ENCODE results near the gene TNS3.

Gene TNS3

GRCh38 chr7:47378728-47379395, 203.0 kb downstream of the TNS3 start:
- DNase-seq = no peak

DNA sequence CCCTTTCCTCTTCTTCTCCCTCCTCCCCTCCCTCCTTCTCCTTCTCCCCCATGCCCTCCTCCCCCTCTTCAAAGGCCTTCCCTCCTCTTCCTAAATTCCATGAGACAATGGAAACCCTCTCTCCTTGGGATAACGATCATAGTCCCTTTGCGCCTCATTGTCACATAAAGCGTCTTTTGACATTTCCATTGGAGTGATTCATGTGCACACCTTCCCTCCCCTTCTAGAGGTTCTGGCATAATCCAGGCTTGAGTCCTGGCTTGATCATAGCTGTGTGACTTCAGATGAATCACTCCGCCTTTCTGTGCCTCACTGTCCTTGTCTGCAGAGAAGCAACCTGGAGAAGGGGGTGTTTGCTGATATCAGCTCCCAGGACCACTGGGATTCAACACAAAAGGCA, 204.2 kb downstream of the TNS3 start:
- no peak for DNase-seq

DNA sequence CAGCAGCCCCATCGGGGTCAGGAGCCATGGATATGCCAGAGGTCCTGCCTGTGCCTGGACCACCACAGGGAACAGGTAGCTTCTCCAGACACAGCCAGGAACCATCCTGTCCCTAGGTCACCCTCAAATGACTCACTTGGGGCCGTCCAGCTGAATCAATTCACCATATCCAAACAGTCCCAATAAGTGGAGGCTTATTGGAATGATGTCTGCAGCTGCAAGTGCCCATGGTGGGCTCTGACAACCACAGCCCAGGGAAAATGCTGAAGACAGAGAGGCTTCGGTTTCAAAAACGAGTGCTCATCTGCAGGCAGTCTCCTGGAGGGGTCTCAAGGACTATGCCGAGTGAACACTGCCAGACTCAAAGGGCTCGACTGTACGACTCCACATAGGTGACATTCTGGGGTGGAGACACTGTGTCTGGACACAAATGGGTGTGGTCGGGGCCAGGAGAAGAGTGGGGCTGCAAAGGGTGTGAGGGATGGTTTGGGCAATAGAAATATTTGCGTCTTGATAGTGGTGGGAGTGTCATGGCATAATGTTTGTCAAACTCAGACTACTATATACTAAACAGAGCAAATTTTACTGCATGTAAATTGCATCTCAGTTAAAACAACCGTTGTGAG, 204.8 kb downstream of the TNS3 start:
- no peak for DNase-seq

DNA sequence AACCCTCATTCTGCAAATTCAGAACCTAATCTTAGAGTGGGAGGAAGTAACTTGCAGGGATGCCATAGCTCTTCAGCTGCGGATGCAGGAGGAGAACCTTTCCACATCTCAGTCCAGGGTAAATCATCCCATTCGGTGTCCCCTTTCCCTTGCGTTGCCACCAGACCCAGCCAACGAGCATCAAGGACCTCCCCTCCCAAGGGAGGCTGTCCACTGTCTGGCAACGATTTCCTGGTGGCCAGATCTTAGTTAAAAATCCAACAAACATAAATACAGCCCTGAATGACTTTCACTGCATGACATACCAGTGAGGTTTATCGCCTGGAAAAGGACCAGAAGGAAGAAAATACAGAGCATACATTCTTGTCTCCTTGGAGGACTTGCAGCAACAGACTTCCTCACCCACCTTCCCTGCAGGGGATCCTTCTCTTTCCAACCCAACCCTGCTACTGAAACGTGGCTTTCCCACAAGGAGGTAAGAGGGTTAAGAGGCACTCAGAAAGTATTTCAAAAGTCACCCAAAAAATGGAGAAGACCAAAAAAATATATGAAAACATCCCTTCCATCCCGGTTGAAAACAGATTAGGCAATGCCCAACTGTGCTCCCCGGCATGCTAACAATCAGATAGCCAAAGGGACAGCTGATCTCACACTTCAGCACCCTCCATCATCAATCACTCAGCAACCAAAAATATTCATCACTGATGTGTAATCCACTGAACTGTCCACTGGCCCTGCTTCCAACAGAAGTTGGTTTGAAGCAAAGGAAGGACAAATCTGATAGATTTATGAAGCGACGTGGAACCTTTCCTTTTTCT, 206.6 kb downstream of the TNS3 start:
- DNase-seq = no peak

GRCh38 chr7:47374538-47374937, 207.4 kb downstream of the TNS3 start:
- no peak for DNase-seq

DNA sequence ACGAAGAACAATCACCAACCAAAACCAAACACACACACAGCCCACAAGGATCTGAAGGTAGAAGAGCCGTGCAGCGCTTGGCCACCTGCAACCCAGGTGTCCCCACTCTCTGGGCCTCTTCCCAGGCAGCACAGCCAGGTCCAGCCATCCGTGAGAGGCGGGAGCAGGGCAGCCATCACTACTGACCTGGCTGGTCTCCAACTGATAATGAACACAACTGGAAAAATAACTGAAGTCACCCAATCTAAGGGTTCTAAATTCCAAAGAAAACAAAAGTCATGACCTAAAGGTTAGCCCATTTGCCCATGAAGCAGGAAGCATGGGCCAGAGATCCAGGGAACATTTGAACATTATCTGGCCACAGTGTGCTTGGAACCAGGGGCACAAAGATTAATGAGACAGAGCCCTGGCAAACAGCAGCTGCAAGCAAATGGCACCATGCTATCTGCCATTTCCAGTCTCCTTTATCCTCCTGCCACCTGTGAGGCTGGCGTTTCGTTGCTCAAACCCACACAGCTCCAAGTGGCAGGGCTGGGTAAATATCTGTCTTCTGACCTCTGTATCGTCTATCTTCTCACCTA, 207.9 kb downstream of the TNS3 start:
- no peak for DNase-seq

GRCh38 chr7:47371733-47372368, 210.1 kb downstream of the TNS3 start:
- DNase-seq = no peak

GRCh38 chr7:47371317-47371716, 210.6 kb downstream of the TNS3 start:
- no peak for DNase-seq

- no peak for DNase-seq
These were observed 211.4 kb downstream of the TNS3 start for GRCh38 chr7:47370461-47371042.

- no peak for DNase-seq
These were observed 212.2 kb downstream of the TNS3 start for GRCh38 chr7:47369736-47370135.

GRCh38 chr7:47368190-47368812, 213.6 kb downstream of the TNS3 start:
- DNase-seq = no peak

DNA sequence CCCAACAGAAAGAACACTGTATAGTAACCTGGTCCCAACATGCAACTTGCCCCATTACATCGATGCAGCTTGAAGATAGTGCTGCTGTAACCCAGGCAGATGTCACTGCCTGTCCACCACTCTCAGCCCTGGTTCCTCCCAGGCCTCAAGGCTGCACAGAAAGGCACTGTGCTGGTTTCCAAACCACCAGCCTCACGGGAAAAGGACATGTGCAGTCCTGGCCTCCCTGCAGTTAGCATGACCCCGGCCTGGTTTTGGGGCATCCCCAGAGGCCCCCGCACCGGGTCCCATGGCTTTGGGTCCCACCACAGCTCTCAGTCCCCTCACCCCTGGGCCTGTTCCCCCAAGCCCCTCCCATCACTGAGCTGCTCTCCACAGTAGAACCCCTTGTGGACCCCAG, 214.5 kb downstream of the TNS3 start:
- no peak for DNase-seq

GRCh38 chr7:47366960-47367359, 215.0 kb downstream of the TNS3 start:
- DNase-seq = no peak

- DNase-seq = no peak
These were observed 215.7 kb downstream of the TNS3 start for GRCh38 chr7:47366211-47366610.

DNA sequence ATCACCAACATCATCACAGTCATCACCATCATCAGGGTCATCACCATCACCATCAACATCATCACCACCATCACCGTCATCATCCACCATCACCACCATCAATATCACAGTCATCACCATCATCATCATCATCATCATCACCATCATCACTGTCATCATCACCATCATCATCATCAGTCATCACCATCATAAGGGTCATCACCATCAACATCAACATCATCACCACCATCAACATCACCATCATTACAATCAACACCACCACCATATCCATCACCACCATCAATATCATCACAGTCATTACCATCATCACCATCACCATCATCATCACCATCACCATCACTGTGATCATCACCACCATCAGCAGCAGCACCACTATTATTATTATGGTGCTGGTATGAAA, 218.9 kb downstream of the TNS3 start:
- DNase-seq = no peak

- DNase-seq = no peak
These were observed 220.1 kb downstream of the TNS3 start for GRCh38 chr7:47361746-47362215.

GRCh38 chr7:47361236-47361635, 220.7 kb downstream of the TNS3 start:
- DNase-seq = no peak

DNA sequence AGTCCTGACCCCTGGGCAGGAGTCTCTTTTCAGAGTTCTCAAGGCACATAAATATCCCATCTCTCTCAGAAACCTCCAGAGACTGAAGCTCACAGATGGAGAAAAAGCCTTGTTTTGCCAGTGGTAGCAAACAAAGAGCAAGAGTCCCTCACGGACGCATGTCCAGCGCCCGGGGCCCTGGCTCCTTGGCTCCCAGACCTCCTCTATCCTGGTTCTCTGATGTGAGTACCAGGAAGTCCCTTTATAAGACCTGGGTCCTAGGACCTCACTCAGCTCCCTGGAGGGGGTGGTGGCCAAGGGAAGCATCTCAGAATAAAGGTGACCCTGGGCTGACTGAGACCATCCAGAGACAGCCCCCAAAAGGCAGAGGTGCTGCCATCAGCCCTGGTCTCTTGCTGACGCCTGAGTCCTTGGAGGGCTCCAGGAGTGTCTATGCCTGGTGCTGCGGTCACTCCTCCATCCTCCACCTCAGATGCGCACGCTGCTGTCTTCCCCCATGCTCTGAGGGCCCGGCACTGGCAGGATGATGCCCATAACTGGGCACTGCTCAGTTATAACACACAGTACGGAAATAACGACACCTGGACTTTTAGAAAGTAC, 221.5 kb downstream of the TNS3 start:
- DNase-seq = no peak

DNA sequence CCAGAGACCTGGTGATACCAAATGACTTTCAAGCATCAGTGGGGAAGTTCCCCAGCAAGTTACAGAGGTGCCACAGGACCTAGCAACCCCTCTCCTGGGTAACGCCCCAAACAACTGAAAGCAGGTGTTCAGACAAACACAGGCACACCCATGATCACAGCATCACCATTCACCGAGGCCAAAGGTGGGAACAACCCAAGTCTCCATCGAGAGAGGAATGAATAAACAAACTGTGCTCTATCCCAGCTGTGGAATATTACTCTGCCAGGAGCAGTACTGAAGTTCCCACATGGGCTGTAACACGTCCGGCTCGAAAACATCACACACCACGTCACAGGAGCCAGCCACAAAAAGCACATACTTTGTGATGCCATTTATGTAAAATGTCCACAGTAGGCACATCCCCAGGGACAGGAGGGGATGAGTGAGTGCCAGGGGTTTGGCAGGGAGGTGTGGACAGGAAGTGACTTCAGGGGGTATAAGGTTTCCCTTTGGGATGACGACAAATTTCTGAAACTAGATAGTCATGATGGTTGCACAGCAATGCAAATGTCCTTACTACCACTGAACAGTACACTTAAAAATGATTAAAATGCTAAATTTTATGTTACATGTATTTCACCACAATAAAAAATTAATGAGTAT, 222.8 kb downstream of the TNS3 start:
- DNase-seq = no peak

GRCh38 chr7:47358357-47358756, 223.6 kb downstream of the TNS3 start:
- no peak for DNase-seq

DNA sequence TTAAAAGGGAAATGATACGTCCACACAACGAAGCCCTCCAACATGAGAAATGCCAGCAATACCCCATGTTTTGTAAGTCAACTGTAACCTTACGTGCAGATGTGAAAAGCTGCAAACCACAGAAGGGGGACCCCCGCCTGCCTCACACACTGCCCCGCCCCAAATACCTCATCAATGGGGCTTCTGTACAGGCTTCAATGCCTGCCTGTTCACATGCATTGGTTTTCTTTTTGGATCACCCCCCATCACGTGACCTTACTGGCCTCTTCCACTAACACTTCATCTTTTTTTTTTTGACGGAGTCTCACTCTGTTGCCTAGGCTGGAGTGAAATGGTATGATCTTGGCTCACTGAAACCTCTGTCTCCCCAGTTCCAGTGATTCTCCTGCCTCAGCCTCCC, 224.0 kb downstream of the TNS3 start:
- no peak for DNase-seq
